AG04450 (cell line): ENCODE data around the gene DMRT1. TPM values are rescaled to one million over a fixed set of nuclear protein-coding genes. Genes with fewer than 3 reads are reported as not detected.

Experiments used
- CTCF ChIA-PET: fragments of 300-600, 350-600 bp; formaldehyde crosslinking; extraction: SDS; loops from one replicate; lab custom pipeline; 2022; ENCODE audit warnings: antibody characterized with exemption, inconsistent platforms; lab: Charles Lee
- POLR2A ChIA-PET: fragments of 350-600 bp; formaldehyde crosslinking; extraction: SDS; loops from one replicate; lab custom pipeline; 2021; ENCODE audit warnings: antibody characterized with exemption, inconsistent platforms; lab: Yijun Ruan, JAX
- DNase-seq: peaks from one replicate; pipeline ENCODE4 v3.0.0-alpha.2; 2011; ENCODE audit warnings: low read depth, low spot score
- H3K27ac ChIP-seq: one replicate; pipeline ENCODE4 v1.5.1; 2012; ENCODE audit warnings: low read depth, low read length, control low read depth
- H3K27me3 ChIP-seq: one replicate; pipeline ENCODE4 v1.6.0; 2012; ENCODE audit warnings: low read length; ENCODE audit not compliant: control insufficient read depth, insufficient read depth
- H3K4me3 ChIP-seq: 2 replicates; pipeline ENCODE4 v1.5.1; 2011; ENCODE audit warnings: mild to moderate bottlenecking, low read depth, low read length, control low read depth
- H3K9me3 ChIP-seq: 2 replicates; pipeline ENCODE4 v1.5.1; 2012; ENCODE audit warnings: low read length; ENCODE audit not compliant: control insufficient read depth, insufficient read depth
- polyA plus RNA-seq: library from polyadenylated mRNA; depleted of rRNA; stranded (reverse); fragments of >200 nt; gene quantifications from 2 replicates; pipeline ENCODE4 v1.2.3, GENCODE V29; 2011
- TF ChIP-seq, protein P1 (sequence below): IDR thresholded peaks from 2 replicates; pipeline ENCODE4 v1.5.1; 2011; ENCODE audit warnings: low read depth, low read length, control low read depth, inconsistent platforms

Gene DMRT1
- polyA plus RNA-seq, 1 experiment = not detected

- Histone ChIP-seq H3K9me3 (peaks cover 14% of the 10 kb centered on the region; the same call in 1 of the 2 replicates), H3K27ac (no peak within 1 kb of the TSS), H3K4me3 (no peak within 1 kb of the TSS), H3K27me3 (peaks cover 83% of the 10 kb centered on the region)
- no peak for DNase-seq
- CTCF ChIA-PET = no interaction called here
- POLR2A ChIA-PET = no interaction called here
- TF ChIP-seq, protein P1, sequence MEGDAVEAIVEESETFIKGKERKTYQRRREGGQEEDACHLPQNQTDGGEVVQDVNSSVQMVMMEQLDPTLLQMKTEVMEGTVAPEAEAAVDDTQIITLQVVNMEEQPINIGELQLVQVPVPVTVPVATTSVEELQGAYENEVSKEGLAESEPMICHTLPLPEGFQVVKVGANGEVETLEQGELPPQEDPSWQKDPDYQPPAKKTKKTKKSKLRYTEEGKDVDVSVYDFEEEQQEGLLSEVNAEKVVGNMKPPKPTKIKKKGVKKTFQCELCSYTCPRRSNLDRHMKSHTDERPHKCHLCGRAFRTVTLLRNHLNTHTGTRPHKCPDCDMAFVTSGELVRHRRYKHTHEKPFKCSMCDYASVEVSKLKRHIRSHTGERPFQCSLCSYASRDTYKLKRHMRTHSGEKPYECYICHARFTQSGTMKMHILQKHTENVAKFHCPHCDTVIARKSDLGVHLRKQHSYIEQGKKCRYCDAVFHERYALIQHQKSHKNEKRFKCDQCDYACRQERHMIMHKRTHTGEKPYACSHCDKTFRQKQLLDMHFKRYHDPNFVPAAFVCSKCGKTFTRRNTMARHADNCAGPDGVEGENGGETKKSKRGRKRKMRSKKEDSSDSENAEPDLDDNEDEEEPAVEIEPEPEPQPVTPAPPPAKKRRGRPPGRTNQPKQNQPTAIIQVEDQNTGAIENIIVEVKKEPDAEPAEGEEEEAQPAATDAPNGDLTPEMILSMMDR = no peak
These were observed 134.9 kb downstream of the DMRT1 start, which contains the start of gene DMRT3 for GRCh38 chr9:976258-976942. DMRT3 (plus strand) TSS chr9:976655; CDS start chr9:977002, 347 bp downstream.

DNA sequence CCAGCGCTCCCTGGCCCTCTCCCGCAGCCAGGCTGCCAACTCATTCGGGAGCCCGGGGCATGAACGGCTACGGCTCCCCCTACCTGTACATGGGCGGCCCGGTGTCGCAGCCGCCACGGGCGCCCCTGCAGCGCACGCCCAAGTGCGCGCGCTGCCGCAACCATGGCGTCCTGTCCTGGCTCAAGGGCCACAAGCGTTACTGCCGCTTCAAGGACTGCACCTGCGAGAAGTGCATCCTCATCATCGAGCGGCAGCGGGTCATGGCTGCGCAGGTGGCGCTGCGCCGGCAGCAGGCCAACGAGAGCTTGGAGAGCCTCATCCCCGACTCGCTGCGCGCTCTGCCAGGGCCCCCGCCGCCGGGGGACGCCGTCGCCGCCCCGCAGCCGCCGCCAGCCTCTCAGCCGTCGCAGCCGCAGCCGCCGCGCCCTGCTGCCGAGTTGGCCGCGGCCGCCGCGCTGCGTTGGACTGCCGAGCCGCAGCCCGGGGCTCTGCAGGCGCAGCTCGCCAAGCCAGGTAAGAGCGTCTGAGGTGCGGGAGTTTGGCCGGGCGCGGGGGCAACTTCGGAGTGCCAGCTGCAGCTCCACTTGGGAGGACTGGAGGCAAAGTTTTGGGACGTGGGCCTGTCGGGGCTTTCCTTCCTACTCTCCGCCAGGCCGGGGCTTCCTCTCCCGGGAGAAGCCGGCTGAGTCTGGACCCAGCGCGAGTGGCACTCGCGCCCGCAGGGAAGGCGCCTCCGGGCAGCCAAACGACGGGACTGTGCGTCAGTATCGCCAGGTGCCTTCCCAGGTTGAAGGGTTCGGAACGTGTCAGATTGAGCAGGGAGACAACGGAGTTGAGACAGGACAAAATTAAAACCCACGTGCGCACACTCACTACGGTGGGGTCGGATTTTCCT lies 135.7 kb downstream of the DMRT1 start:
- POLR2A ChIA-PET = no interaction called here
- CTCF ChIA-PET = no interaction called here

DNA sequence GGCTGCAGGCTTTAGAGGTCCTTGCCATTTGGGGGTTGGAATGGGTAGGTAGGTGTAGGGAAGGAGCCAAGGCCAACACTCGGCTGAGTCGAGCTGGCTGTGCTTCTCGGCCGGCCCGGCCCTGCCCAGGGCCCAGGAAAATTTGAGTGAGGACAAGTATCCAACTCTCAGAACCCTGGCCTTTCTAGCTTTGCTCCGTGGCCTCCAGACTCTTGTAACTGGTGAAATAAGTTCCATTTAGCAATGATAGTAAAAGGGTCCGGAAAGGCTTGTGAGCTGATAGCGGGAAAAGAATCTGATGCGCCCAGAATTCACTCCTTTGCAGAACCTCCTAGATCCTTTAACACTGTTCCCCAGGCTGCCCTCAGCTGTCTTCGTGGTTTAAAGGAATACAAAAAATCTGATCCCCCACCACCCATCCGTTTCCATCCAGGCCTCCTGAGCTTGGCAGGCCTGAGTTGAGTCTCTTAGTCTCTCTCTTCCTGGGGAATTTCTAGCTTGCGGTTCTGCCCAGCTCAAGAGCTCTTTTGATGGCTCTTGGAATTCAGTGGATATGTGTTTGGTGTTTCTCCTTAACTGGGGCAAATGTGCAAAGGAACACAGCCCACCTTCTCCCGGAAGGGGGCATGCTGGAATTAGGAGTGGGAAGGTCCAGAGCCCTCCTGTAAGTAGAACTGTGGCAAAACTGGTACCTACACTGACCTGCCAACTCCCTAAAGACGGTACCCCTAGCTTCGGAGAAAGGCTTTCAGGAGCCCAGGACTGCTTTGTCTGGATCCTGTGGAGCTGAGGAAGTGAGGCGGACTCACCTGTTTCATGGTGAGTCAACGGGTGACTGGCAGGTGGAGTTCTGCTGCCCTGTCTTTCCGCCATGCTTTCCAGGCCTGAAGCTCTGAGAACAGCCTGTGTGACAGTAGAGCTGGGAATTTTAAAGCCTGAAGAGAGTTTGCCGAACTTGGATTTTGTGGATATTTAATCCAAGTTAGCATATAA lies 136.6 kb downstream of the DMRT1 start:
- ChIA-PET CTCF (interaction anchor here (0.6 to 4.0 kb wide), 2 partner anchors 12 to 26 kb away, joined by 3 to 15 read pairs; no protein-coding TSS in a partner anchor), POLR2A (no interaction called here)
- TF ChIP-seq, protein P1 = no peak
- peaks cover 82% of the 10 kb centered on the region for H3K27me3 ChIP-seq
- H3K9me3 ChIP-seq = peaks cover 2% of the 10 kb centered on the region; the same call in 1 of the 2 replicates
- H3K4me3 ChIP-seq = no peak overlapping the region
- no peak for DNase-seq
- no peak overlapping the region for H3K27ac ChIP-seq

More for the DNA sequence above, 135.7 kb downstream of the DMRT1 start:
- Histone ChIP-seq H3K4me3 (no peak overlapping the region), H3K27me3 (peaks cover 83% of the 10 kb centered on the region), H3K27ac (no peak overlapping the region), H3K9me3 (peaks cover 7% of the 10 kb centered on the region; the same call in 1 of the 2 replicates)
- DNase-seq = no peak
- TF ChIP-seq, protein P1 = no peak

DNA sequence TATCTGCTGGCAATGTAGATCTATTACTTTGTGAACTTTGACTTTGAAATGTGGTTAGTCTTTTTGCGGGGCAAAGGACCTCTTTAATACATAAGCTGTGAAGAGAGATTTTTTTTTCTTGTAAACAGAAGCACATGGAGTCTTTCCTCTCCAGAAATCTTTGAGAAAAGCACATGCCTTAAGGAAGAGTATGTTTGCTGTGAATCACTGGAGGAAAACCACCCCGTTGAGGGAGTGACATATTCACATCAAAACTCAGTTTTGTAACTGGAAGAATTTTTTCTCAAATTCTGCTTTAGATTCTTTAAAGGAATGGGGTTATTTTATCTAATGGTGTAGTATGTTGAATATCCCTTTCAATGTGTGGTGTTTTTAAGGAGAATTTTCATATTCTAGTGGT lies 138.5 kb downstream of the DMRT1 start:
- peaks cover 67% of the 10 kb centered on the region for H3K27me3 ChIP-seq
- no peak overlapping the region for H3K27ac ChIP-seq
- ChIA-PET POLR2A (no interaction called here), CTCF (interaction anchor here (1.8 to 4.0 kb wide), 2 partner anchors 25 to 30 kb away, joined by 7 to 15 read pairs; no protein-coding TSS in a partner anchor)
- TF ChIP-seq, protein P1 = no peak
- no peaks in the 10 kb centered on the region; the same call in 1 of the 2 replicates for H3K9me3 ChIP-seq
- no peak for DNase-seq
- H3K4me3 ChIP-seq = no peak overlapping the region
